ENCODE results near the gene AMDHD2. TPM values are rescaled to one million over a fixed set of nuclear protein-coding genes. Genes with fewer than 3 reads are reported as not detected.

AMDHD2 gene
- total RNA-seq, 4 donors from 2014 or later, result 11.6 to 23.9 (median 17.5) TPM

DNA sequence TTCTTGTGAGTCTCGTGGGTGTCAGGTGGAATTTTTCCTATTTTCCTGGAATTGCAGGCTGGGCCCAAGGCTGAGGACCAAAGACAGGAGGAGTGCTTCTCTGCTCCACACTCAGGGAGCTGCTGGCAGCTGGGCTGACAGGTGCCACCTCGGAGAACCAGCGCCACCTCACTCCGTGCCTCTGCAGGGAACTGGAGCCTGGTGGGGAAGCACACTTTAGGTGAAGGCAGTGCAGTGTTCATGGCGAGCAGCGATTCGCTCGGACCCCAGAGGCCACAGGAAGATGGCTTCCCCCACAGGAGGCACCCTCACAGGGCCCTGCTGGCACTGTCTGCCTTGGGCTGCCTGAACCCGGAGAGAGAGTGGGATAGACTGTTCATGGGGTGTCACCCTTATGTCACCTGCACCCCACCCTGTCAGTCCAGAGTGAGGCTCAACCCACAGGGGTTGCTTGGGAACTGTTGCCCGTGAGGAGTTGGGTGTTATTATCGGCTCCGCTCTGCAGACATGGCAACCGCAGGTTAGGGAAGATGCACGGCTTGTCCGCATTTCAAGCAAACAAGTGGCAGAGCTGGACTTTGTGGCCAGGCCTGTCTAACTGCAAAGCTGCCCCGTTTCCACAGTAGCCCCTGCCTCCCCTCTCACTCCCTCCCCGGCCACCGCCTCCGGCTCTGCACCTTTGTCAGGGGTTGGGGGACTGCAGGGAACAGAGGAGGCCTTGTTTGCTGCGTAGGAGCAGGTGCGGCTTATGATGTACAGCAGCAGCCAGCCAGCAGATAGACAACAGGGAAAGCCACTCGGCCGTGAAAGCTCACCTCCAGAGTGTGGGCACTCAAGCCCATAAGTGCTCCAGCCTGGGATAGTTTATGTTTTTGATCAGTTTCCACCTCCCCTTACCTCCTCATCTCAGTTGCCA lies 29.7 kb upstream of the AMDHD2 start:
- TF ChIP-seq POLR2A (IDR thresholded peaks at IDR 0.05) (no peak), CTCF (IDR thresholded peaks at IDR 0.05) (no peak)
- Histone ChIP-seq H3K27me3 (no peaks in the 10 kb centered on the region), H3K27ac (no peak overlapping the region), H3K36me3 (peaks cover 0 to 7% (median 0%) of the 10 kb centered on the region in 3 donors), H3K4me3 (no peak overlapping the region), H3K9me3 (no peaks in the 10 kb centered on the region), H3K4me1 (peaks cover 0 to 17% (median 3%) of the 10 kb centered on the region in 3 donors)
- intact Hi-C loops (cut with DNase I), result loop anchor here (10.0 kb wide), 1 partner anchor 66 kb away; the partner anchor contains the start of gene CCNF
- WGBS, 2 donors, result 88 to 93% methylated on average over 12 to 13 of the region's 23 CpGs
- DNase-seq, result no peak

- H3K9me3 ChIP-seq, result no peaks in the 10 kb centered on the region
- no peak for TF ChIP-seq POLR2A (IDR thresholded peaks at IDR 0.05)
- no peak for TF ChIP-seq CTCF (IDR thresholded peaks at IDR 0.05)
- no peaks in the 10 kb centered on the region for H3K27me3 ChIP-seq
- no peak overlapping the region for H3K4me3 ChIP-seq
- no peak overlapping the region for H3K27ac ChIP-seq
- peaks cover 0 to 19% (median 0%) of the 10 kb centered on the region in 3 donors for H3K36me3 ChIP-seq
- H3K4me1 ChIP-seq, result peaks cover 4 to 27% (median 5%) of the 10 kb centered on the region in 3 donors
- DNase-seq, result no peak
- 89 to 96% methylated on average over 9 of the region's 13 CpGs for WGBS, 2 donors
- intact Hi-C loops (cut with DNase I), result loop anchor here (10.0 kb wide), 1 partner anchor 67 kb away; the partner anchor contains the start of gene CCNF
Measured at GRCh38 chr16:2492292-2492691, 27.9 kb upstream of the AMDHD2 start.

- H3K4me1 ChIP-seq, result peaks cover 17 to 31% (median 18%) of the 10 kb centered on the region in 3 donors
- TF ChIP-seq POLR2A (IDR thresholded peaks at IDR 0.05) (no peak), CTCF (IDR thresholded peaks at IDR 0.05) (no peak)
- WGBS, 2 donors, result 79 to 97% methylated on average over 5 to 6 of the region's 6 CpGs
- peaks cover 0 to 19% (median 0%) of the 10 kb centered on the region in 3 donors for H3K36me3 ChIP-seq
- H3K9me3 ChIP-seq, result no peaks in the 10 kb centered on the region
- H3K27me3 ChIP-seq, result no peaks in the 10 kb centered on the region
- H3K4me3 ChIP-seq, result no peak overlapping the region
- intact Hi-C loops (cut with DNase I), result loop anchor here (10.0 kb wide), 1 partner anchor 69 kb away; the partner anchor contains the start of gene CCNF
- DNase-seq, result no peak
- no peak overlapping the region for H3K27ac ChIP-seq
Measured at GRCh38 chr16:2493605-2494004, 26.6 kb upstream of the AMDHD2 start.

DNA sequence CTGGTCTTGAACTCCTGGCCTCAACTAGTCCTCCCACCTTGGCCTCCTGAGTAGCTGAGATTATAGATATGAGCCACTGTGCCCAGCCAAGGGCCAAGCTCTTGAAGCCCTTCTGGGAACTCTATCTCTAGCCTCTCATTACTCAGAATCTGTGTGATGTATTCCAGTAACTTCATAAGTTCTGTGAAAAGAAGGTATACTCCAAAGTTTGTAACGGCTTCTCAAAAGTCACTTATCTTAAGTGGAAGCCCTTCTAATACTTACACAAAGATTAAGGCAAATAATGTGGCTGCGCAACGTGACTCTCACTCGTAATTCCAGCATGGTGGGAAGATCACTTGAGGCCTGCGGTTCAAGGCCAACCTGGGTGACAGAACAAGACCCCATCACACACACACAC lies 25.6 kb upstream of the AMDHD2 start:
- Histone ChIP-seq H3K9me3 (no peaks in the 10 kb centered on the region), H3K4me3 (no peak overlapping the region), H3K4me1 (peaks cover 25 to 41% (median 26%) of the 10 kb centered on the region in 3 donors), H3K27ac (no peak overlapping the region), H3K27me3 (no peaks in the 10 kb centered on the region), H3K36me3 (peaks cover 0 to 19% (median 0%) of the 10 kb centered on the region in 3 donors)
- DNase-seq, result no peak
- 97 to 98% methylated on average over 5 of the region's 5 CpGs for WGBS, 2 donors
- TF ChIP-seq CTCF (IDR thresholded peaks at IDR 0.05), result no peak
- no peak for TF ChIP-seq POLR2A (IDR thresholded peaks at IDR 0.05)
- intact Hi-C loops (cut with DNase I), result loop anchor here (5.0 to 10.0 kb wide), 2 partner anchors 70 to 152 kb away; partner anchors contain the start of genes ABCA3 and CCNF

GRCh38 chr16:2495041-2495440 lies 25.1 kb upstream of the AMDHD2 start:
- H3K4me3 ChIP-seq, result no peak overlapping the region
- intact Hi-C loops (cut with DNase I), result loop anchor here (5.0 to 10.0 kb wide), 2 partner anchors 70 to 153 kb away; partner anchors contain the start of genes ABCA3 and CCNF
- no peak for DNase-seq
- H3K9me3 ChIP-seq, result no peaks in the 10 kb centered on the region
- H3K36me3 ChIP-seq, result peaks cover 0 to 19% (median 0%) of the 10 kb centered on the region in 3 donors
- WGBS, 2 donors, result 90 to 91% methylated on average over 5 of the region's 5 CpGs
- TF ChIP-seq POLR2A (IDR thresholded peaks at IDR 0.05) (no peak), CTCF (IDR thresholded peaks at IDR 0.05) (no peak)
- H3K27me3 ChIP-seq, result no peaks in the 10 kb centered on the region
- H3K27ac ChIP-seq, result no peak overlapping the region
- H3K4me1 ChIP-seq, result peaks cover 26 to 45% (median 30%) of the 10 kb centered on the region in 3 donors
